Muscle of leg (tissue), 16 donors: Measurements from ENCODE around the gene FAM163A. TPM values are rescaled to one million over a fixed set of nuclear protein-coding genes. Genes with fewer than 3 reads are reported as not detected.
"Not testable (repeated sequence)": the region's sequence is repeated elsewhere in the genome, so short reads cannot be mapped to it uniquely, and the experiment has no call there.

Source experiments
- DNase-seq: peaks from one replicate; pipeline ENCODE4 v3.0.0; 2013
- H3K27ac ChIP-seq: one replicate; pipeline ENCODE4 v1.5.1; 2013; ENCODE audit warnings: mild to moderate bottlenecking, low read length, control low read depth
- H3K27me3 ChIP-seq: one replicate; pipeline ENCODE4 v1.6.1; 2013; ENCODE audit warnings: low read length; ENCODE audit not compliant: control insufficient read depth, insufficient read depth
- H3K36me3 ChIP-seq: one replicate; pipeline ENCODE4 v1.6.1; 2013; ENCODE audit warnings: low read length; ENCODE audit not compliant: control insufficient read depth, insufficient read depth
- H3K4me1 ChIP-seq: one replicate; pipeline ENCODE4 v1.6.1; 2013; ENCODE audit warnings: low read length; ENCODE audit not compliant: control insufficient read depth, insufficient read depth
- H3K4me3 ChIP-seq: one replicate; pipeline ENCODE4 v1.5.1; 2013; ENCODE audit warnings: low read length, control low read depth
- H3K9me3 ChIP-seq: replicated peaks from 2 replicates; pipeline ENCODE4 v1.6.1; 2013; ENCODE audit warnings: low read depth, low read length; ENCODE audit not compliant: control insufficient read depth
- WGBS: methylation state at CpG from one replicate; pipeline ENCODE4 v1.1.5; 2013; ENCODE audit warnings: missing lambda C conversion rate; ENCODE audit not compliant: insufficient coverage; 5-methylcytosine and 5-hydroxymethylcytosine counted together
- long read RNA-seq, 11 donors: transcript quantifications; one replicate each; lab custom pipeline, GENCODE V29; 2026
- polyA plus RNA-seq, 8 donors: library from polyadenylated mRNA; unstranded; fragments of 120-200 nt; gene quantifications; one replicate each; pipeline versions ENCODE4 v1.2.1 to v1.2.3, GENCODE V29; 2013; ENCODE audit warnings: inconsistent platforms in 1 of 8, low replicate concordance in 1 of 8; ENCODE audit not compliant: insufficient read length in 8 of 8, insufficient read depth in 1 of 8
- total RNA-seq: library from RNA; stranded (reverse); fragments of 120-200 nt; gene quantifications from one replicate; pipeline ENCODE4 v1.2.4, GENCODE V29; 2013

FAM163A gene
- 0.31 TPM for total RNA-seq
- polyA plus RNA-seq, result under 1 TPM; 0.27 to 1.00 (median 0.75) TPM
- long read RNA-seq, donor 1, result 0 reads
- long read RNA-seq, donor 2, result 0 reads
- long read RNA-seq, donor 3, partial matches to known transcripts, result 13 of 13 reads
- long read RNA-seq, donor 3, other reads (novel, unspliced or antisense), result 0 of 13 reads
- long read RNA-seq, donor 4, result 0 reads
- long read RNA-seq, donor 5, result 0 reads
- long read RNA-seq, donor 6, result 0 reads
- long read RNA-seq, donor 7, result 0 reads
- long read RNA-seq, donor 8, partial matches to known transcripts, result 6 of 6 reads
- long read RNA-seq, donor 8, other reads (novel, unspliced or antisense), result 0 of 6 reads
- long read RNA-seq, donor 9, result 0 reads
- long read RNA-seq, donor 10, result 0 reads
- long read RNA-seq, donor 11, result 0 reads

- DNase-seq, result peak; percentile 30
These were observed at the start of gene FAM163A for GRCh38 chr1:179742717-179743678. Gene FAM163A, plus strand, starts transcription at chr1:179743291. Its CDS starts 69,807 bp downstream, at chr1:179813098.

DNA sequence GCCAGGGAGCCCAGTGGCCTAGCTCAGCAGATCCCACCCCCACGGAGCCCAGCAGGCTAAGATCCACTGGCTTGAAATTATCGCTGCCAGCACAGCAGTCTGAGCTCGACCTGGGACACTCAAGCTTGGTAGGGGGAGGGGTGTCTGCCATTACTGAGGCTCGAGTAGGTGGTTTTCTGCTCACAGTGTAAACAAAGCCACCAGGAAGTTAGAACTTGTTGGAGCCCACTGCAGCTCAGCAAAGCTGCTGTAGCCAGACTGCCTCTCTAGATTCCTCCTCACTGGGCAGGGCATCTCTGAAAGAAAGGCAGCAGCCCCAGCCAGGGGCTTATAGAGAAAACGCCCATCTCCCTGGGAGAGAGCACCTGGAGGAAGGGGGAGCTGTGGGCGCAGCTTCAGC, 48.6 kb upstream of the FAM163A start:
- not testable (repeated sequence) for H3K27me3 ChIP-seq, H3K9me3 ChIP-seq, H3K36me3 ChIP-seq, H3K4me1 ChIP-seq, H3K4me3 ChIP-seq, H3K27ac ChIP-seq, DNase-seq
- WGBS, result 76% methylated on average over 2 of the region's 6 CpGs

More at GRCh38 chr1:179742717-179743678, at the start of gene FAM163A:
- H3K27ac ChIP-seq, result no peak within 1 kb of the TSS
- H3K36me3 ChIP-seq, result no peaks in the 10 kb centered on the region
- H3K27me3 ChIP-seq, result peaks cover 57% of the 10 kb centered on the region
- peak within 1 kb of the TSS; percentile 32 for H3K4me3 ChIP-seq
- H3K9me3 ChIP-seq, result no peaks in the 10 kb centered on the region
- WGBS, result under 1% methylated on average over 92 of the region's 92 CpGs
- H3K4me1 ChIP-seq, result peaks cover 21% of the 10 kb centered on the region

- no peak overlapping the region for H3K4me3 ChIP-seq
- no peaks in the 10 kb centered on the region for H3K9me3 ChIP-seq
- no peak for DNase-seq
- H3K27me3 ChIP-seq, result no peaks in the 10 kb centered on the region
- H3K36me3 ChIP-seq, result no peaks in the 10 kb centered on the region
- 89% methylated on average over 1 of the region's 5 CpGs for WGBS
- no peaks in the 10 kb centered on the region for H3K4me1 ChIP-seq
- H3K27ac ChIP-seq, result no peak overlapping the region
These were observed 40.0 kb upstream of the FAM163A start for GRCh38 chr1:179702946-179703539.

DNA sequence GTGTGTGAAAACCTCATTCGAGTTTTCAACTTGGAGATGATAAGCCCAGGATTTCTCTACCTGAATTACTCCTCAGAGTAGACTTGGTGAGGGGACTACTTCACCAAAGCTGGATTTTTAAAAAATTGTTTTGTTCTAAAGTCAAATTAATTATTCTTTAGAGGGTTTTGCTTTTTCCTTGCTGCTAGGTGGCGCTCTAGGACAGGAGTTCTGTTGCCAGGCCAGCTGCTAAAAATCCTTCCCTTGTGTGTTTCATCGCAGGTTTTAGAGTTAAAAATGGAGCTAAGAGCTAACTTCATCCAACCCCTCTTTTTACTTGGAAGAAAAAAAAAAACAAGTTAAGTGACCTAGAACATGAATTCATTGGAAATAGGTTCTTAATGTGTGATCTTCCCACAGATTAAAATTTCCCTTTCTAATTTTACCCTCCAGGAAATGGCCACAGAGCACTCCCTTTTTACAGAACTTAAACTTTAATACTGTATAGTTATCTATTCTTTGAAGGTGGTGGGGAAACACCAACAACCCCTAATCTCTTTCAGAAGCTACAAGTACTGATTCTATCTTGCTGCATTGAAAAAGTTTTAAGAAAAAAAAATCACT, 36.7 kb upstream of the FAM163A start:
- Histone ChIP-seq H3K27ac (no peak overlapping the region), H3K9me3 (no peaks in the 10 kb centered on the region), H3K4me1 (peaks cover 14% of the 10 kb centered on the region), H3K27me3 (no peaks in the 10 kb centered on the region), H3K4me3 (no peak overlapping the region), H3K36me3 (no peaks in the 10 kb centered on the region)
- DNase-seq, result peak; percentile 88
- no CpG with 5 or more reads among the region's 3 CpGs for WGBS

DNA sequence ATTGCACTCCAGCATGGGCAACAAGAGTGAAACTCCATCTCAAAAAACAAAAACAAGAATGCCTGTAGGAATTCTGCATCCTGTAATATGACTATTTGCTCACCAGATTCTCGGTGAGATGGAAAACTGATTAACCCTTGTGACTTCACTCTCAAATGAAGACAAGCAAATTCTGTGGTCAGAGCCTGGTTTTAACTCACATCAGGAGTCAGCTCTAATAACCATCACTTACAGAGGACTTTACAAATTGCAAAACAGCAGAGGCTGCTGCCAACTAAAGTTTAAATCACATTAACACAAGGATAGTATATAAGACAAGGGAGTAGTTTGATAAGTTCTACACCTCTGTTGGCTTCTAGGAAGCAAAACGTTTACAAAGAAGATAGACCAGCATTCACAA, 35.7 kb upstream of the FAM163A start:
- no peak overlapping the region for H3K27ac ChIP-seq
- no CpG with 5 or more reads among the region's 2 CpGs for WGBS
- H3K36me3 ChIP-seq, result no peaks in the 10 kb centered on the region
- peaks cover 14% of the 10 kb centered on the region for H3K4me1 ChIP-seq
- no peak overlapping the region for H3K4me3 ChIP-seq
- no peak for DNase-seq
- no peaks in the 10 kb centered on the region for H3K27me3 ChIP-seq
- no peaks in the 10 kb centered on the region for H3K9me3 ChIP-seq

DNA sequence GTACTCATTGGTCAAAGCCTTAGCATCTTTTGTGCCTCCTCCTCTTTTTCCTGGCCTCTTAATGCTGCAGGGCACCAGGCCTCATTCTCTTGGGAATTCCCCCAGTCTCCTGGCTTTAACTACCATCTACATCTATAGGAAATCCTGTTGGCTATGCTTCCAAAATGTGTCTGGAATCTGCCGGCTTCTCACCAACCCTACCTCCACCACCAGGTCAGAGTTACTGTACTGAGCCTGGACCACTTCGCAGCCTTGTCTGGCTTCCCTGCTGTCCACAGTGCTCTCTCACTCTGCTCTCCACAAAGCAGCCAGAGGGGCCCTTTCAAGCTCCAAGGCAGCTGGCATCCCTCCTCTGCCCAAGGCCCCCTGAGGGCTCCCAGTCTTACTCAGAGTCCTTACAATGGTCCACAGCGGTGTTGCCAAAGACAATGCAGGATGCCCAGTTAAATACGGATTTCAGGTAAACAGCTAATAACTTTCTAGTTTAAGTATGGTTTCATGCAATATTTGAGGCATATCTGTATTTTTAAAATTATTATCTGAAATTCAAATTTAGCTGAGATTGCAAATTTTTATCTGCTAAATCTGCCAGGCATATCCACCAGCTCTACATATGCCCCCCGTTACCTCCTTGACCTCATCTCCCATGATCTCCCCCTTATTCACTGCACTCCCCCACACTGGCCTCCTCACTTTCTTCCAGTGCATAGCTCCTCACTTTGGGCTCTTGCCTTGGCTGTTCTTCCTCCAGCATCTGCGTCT, 34.5 kb upstream of the FAM163A start:
- WGBS, result 65% methylated on average over 4 of the region's 6 CpGs
- H3K4me3 ChIP-seq, result no peak overlapping the region
- H3K36me3 ChIP-seq, result no peaks in the 10 kb centered on the region
- peaks cover 14% of the 10 kb centered on the region for H3K4me1 ChIP-seq
- H3K27me3 ChIP-seq, result no peaks in the 10 kb centered on the region
- no peak for DNase-seq
- no peaks in the 10 kb centered on the region for H3K9me3 ChIP-seq
- H3K27ac ChIP-seq, result no peak overlapping the region

GRCh38 chr1:179709841-179710329, 33.2 kb upstream of the FAM163A start:
- peak overlapping the region; percentile 60 for H3K27ac ChIP-seq
- H3K9me3 ChIP-seq, result peaks cover 10% of the 10 kb centered on the region
- no peak overlapping the region for H3K4me3 ChIP-seq
- WGBS, result 0% methylated on average over 1 of the region's 5 CpGs
- peak; percentile 95 for DNase-seq
- H3K27me3 ChIP-seq, result no peaks in the 10 kb centered on the region
- no peaks in the 10 kb centered on the region for H3K36me3 ChIP-seq
- peaks cover 14% of the 10 kb centered on the region for H3K4me1 ChIP-seq

DNA sequence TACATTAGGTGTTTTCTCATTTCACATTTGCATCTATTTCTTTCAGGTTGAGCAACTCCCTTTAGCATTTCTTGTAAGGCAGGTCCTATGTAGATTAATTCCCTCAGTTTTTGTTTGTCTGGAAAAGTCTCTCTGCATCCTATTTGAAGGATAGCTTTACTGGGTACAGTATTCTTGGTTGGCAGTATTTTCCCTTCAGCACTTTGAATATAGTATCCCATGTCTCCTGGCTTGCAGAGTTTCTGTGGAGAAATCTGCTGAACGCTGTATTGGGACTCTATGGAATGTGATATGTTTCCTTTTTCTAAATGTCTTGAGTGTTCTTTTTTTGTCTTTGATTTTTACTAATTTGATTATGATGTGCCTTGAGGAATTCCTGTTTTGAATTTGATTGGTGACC, 28.9 kb upstream of the FAM163A start:
- DNase-seq, result no peak
- Histone ChIP-seq H3K36me3 (no peaks in the 10 kb centered on the region), H3K4me1 (peaks cover 12% of the 10 kb centered on the region), H3K27ac (no peak overlapping the region), H3K9me3 (peaks cover 27% of the 10 kb centered on the region), H3K4me3 (no peak overlapping the region), H3K27me3 (no peaks in the 10 kb centered on the region)
- WGBS, result no CpG with 5 or more reads among the region's 1 CpG

GRCh38 chr1:179714623-179715022, 28.5 kb upstream of the FAM163A start:
- no peaks in the 10 kb centered on the region for H3K36me3 ChIP-seq
- no peak overlapping the region for H3K27ac ChIP-seq
- H3K4me1 ChIP-seq, result peaks cover 9% of the 10 kb centered on the region
- no peaks in the 10 kb centered on the region for H3K27me3 ChIP-seq
- H3K9me3 ChIP-seq, result peaks cover 27% of the 10 kb centered on the region
- no peak for DNase-seq
- no peak overlapping the region for H3K4me3 ChIP-seq
